Skeletal muscle satellite cell (primary cell): ENCODE data around the gene MRPS34.
"Not testable (repeated sequence)": the region's sequence is repeated elsewhere in the genome, so short reads cannot be mapped to it uniquely, and the experiment has no call there.

Experiments
- H3K27me3 ChIP-seq: 2 replicates; pipeline ENCODE4 v1.7.0; 2013; ENCODE audit warnings: low read length; ENCODE audit not compliant: control insufficient read depth, insufficient read depth
- H3K36me3 ChIP-seq: 2 replicates; pipeline ENCODE4 v1.7.0; 2013; ENCODE audit warnings: mild to moderate bottlenecking, control low read depth, low read length; ENCODE audit not compliant: insufficient read depth
- H3K4me1 ChIP-seq: 2 replicates; pipeline ENCODE4 v1.7.0; 2013; ENCODE audit warnings: low read length; ENCODE audit not compliant: control insufficient read depth, insufficient read depth
- H3K4me2 ChIP-seq: 2 replicates; pipeline ENCODE4 v1.7.0; 2013; ENCODE audit warnings: mild to moderate bottlenecking, low read length
- H3K4me3 ChIP-seq: 2 replicates; pipeline ENCODE4 v1.7.0; 2013; ENCODE audit warnings: low read length
- H3K9ac ChIP-seq: 2 replicates; pipeline ENCODE4 v1.7.0; 2013; ENCODE audit warnings: mild to moderate bottlenecking, low read depth, low read length, moderate library complexity
- H3K9me3 ChIP-seq: replicated peaks from 2 replicates; pipeline ENCODE4 v1.7.0; 2013; ENCODE audit warnings: mild to moderate bottlenecking, control low read depth, low read length

The MRPS34 gene

GRCh38 chr16:1815461-1815860, 42.5 kb upstream of the MRPS34 start:
- Histone ChIP-seq H3K4me1 (peaks cover 6% of the 10 kb centered on the region), H3K36me3 (peaks cover 12% of the 10 kb centered on the region), H3K9me3 (no peaks in the 10 kb centered on the region), H3K4me2 (no peak overlapping the region), H3K9ac (no peak overlapping the region), H3K27me3 (no peaks in the 10 kb centered on the region), H3K4me3 (no peak overlapping the region)

- Histone ChIP-seq H3K9ac (no peak overlapping the region), H3K9me3 (no peaks in the 10 kb centered on the region), H3K27me3 (no peaks in the 10 kb centered on the region), H3K4me3 (no peak overlapping the region), H3K36me3 (peaks cover 16% of the 10 kb centered on the region), H3K4me2 (peak overlapping the region; percentile 47), H3K4me1 (peaks cover 6% of the 10 kb centered on the region)
Observed at GRCh38 chr16:1812732-1813163, 39.8 kb upstream of the MRPS34 start.

GRCh38 chr16:1810536-1810935, 37.6 kb upstream of the MRPS34 start:
- no peak overlapping the region for H3K4me2 ChIP-seq
- no peak overlapping the region for H3K4me3 ChIP-seq
- peaks cover 6% of the 10 kb centered on the region for H3K4me1 ChIP-seq
- no peaks in the 10 kb centered on the region for H3K9me3 ChIP-seq
- H3K9ac ChIP-seq = no peak overlapping the region
- no peaks in the 10 kb centered on the region for H3K27me3 ChIP-seq
- H3K36me3 ChIP-seq = peaks cover 10% of the 10 kb centered on the region

GRCh38 chr16:1810106-1810505, 37.2 kb upstream of the MRPS34 start:
- no peaks in the 10 kb centered on the region for H3K27me3 ChIP-seq
- H3K4me1 ChIP-seq = peaks cover 6% of the 10 kb centered on the region
- no peak overlapping the region for H3K9ac ChIP-seq
- no peak overlapping the region for H3K4me3 ChIP-seq
- H3K36me3 ChIP-seq = peaks cover 10% of the 10 kb centered on the region
- no peaks in the 10 kb centered on the region for H3K9me3 ChIP-seq
- no peak overlapping the region for H3K4me2 ChIP-seq

GRCh38 chr16:1809281-1809801, 36.4 kb upstream of the MRPS34 start:
- Histone ChIP-seq H3K27me3 (no peaks in the 10 kb centered on the region), H3K9ac (no peak overlapping the region), H3K9me3 (no peaks in the 10 kb centered on the region), H3K4me2 (no peak overlapping the region), H3K4me3 (no peak overlapping the region), H3K36me3 (peaks cover 10% of the 10 kb centered on the region), H3K4me1 (peaks cover 6% of the 10 kb centered on the region)

- Histone ChIP-seq H3K9me3 (no peaks in the 10 kb centered on the region), H3K4me3 (no peak overlapping the region), H3K9ac (no peak overlapping the region), H3K27me3 (no peaks in the 10 kb centered on the region), H3K4me1 (peaks cover 6% of the 10 kb centered on the region), H3K36me3 (peaks cover 10% of the 10 kb centered on the region), H3K4me2 (no peak overlapping the region)
Observed at GRCh38 chr16:1808691-1809090, 35.8 kb upstream of the MRPS34 start.

- Histone ChIP-seq H3K9me3 (no peaks in the 10 kb centered on the region), H3K36me3 (peaks cover 10% of the 10 kb centered on the region), H3K9ac (no peak overlapping the region), H3K4me3 (no peak overlapping the region), H3K4me2 (no peak overlapping the region), H3K27me3 (no peaks in the 10 kb centered on the region), H3K4me1 (no peaks in the 10 kb centered on the region)
Observed at GRCh38 chr16:1807626-1808025, 34.7 kb upstream of the MRPS34 start.

- H3K4me3 ChIP-seq = no peak overlapping the region
Observed at GRCh38 chr16:1800701-1801100, 27.8 kb upstream of the MRPS34 start.

GRCh38 chr16:1799263-1799662, 26.3 kb upstream of the MRPS34 start:
- not testable (repeated sequence) for H3K4me3 ChIP-seq, H3K9me3 ChIP-seq, H3K9ac ChIP-seq, H3K4me1 ChIP-seq, H3K27me3 ChIP-seq, H3K4me2 ChIP-seq, H3K36me3 ChIP-seq

More at GRCh38 chr16:1800701-1801100, 27.8 kb upstream of the MRPS34 start:
- Histone ChIP-seq H3K9me3 (peaks cover 4% of the 10 kb centered on the region), H3K9ac (no peak overlapping the region), H3K36me3 (no peaks in the 10 kb centered on the region), H3K4me1 (no peaks in the 10 kb centered on the region), H3K4me2 (no peak overlapping the region), H3K27me3 (no peaks in the 10 kb centered on the region)

- Histone ChIP-seq H3K36me3 (no peaks in the 10 kb centered on the region), H3K27me3 (no peaks in the 10 kb centered on the region), H3K4me1 (no peaks in the 10 kb centered on the region), H3K9me3 (peaks cover 4% of the 10 kb centered on the region), H3K4me3 (no peak overlapping the region), H3K9ac (no peak overlapping the region), H3K4me2 (no peak overlapping the region)
Observed at GRCh38 chr16:1794908-1795666, 22.2 kb upstream of the MRPS34 start.

- Histone ChIP-seq H3K4me1 (no peaks in the 10 kb centered on the region), H3K9ac (no peak overlapping the region), H3K9me3 (peaks cover 4% of the 10 kb centered on the region), H3K27me3 (no peaks in the 10 kb centered on the region), H3K4me3 (no peak overlapping the region), H3K36me3 (no peaks in the 10 kb centered on the region), H3K4me2 (no peak overlapping the region)
Observed at GRCh38 chr16:1794221-1794871, 21.4 kb upstream of the MRPS34 start.
